ENCODE measurements around the gene RND3. TPM values are rescaled to one million over a fixed set of nuclear protein-coding genes. Genes with fewer than 3 reads are reported as not detected.

Gene RND3
- total and polyA plus RNA-seq, 9 of the 15 experiments (the other 6 are each of a cell fraction or from before 2014, with no cell fraction given) = 0.22 to 0.64 (median 0.29) TPM; not detected in 4

- H2AFZ ChIP-seq (ENCODE audit: low read depth, low read length) = no peak overlapping the region
- BruUV-seq (replicated peaks) = no TSS peak
- no peak overlapping the region for H3K27ac ChIP-seq (ENCODE audit: extremely low read depth, low read depth, low read length)
- CTCF ChIA-PET (ENCODE audit: low intra/inter-chr PET ratio) = no interaction called here
- WGBS (ENCODE audit: insufficient coverage, low coverage, missing lambda C conversion rate) = 2% methylated on average over 3 of the region's 3 CpGs
- H3K9me3 ChIP-seq (replicated peaks; ENCODE audit: control insufficient read depth, insufficient read depth, low read depth, low read length) = no peaks in the 10 kb centered on the region
- H3K36me3 ChIP-seq (ENCODE audit: control insufficient read depth, insufficient read depth, low read length) = no peaks in the 10 kb centered on the region
- no peaks in the 10 kb centered on the region for H4K20me1 ChIP-seq (replicated peaks; ENCODE audit: control insufficient read depth, insufficient read depth, low read length)
- no peak overlapping the region for H3K9ac ChIP-seq (ENCODE audit: insufficient read depth in 1 of 2, low read depth in 2 of 2, low read length in 2 of 2)
- TF ChIP-seq ZBTB11 (CRISPR knock-in tag; IDR thresholded peaks at IDR 0.05) (no peak), ZNF449 (CRISPR knock-in tag; IDR thresholded peaks at IDR 0.05) (no peak), HNRNPH1 (optimal IDR thresholded peaks at IDR 0.05; ENCODE audit: low read depth, low read length) (no peak), GATAD2A (IDR thresholded peaks at IDR 0.05) (no peak), ZNF695 (CRISPR knock-in tag; IDR thresholded peaks at IDR 0.05) (no peak), PML (IDR thresholded peaks at IDR 0.05; ENCODE audit: low read length) (no peak), CGGBP1 (CRISPR knock-in tag; IDR thresholded peaks at IDR 0.05) (no peak), TRIM25 (IDR thresholded peaks at IDR 0.05; ENCODE audit: borderline replicate concordance) (no peak), CREB3L1 (IDR thresholded peaks at IDR 0.05; ENCODE audit: borderline replicate concordance, low read depth) (no peak)
- FAIRE-seq (no peak), DNase-seq (ENCODE audit: extremely low read depth in 1 of 4, low spot score in 3 of 4) (no peak), ATAC-seq (no peak)
- H3K27me3 ChIP-seq (ENCODE audit: control insufficient read depth in 2 of 2, insufficient read depth in 2 of 2, low read length in 2 of 2) = no peaks in the 10 kb centered on the region
- intact Hi-C loops (cut with micrococcal nuclease) = no loop called here
- H3K4me3 ChIP-seq = no peak overlapping the region
- no peaks in the 10 kb centered on the region for H3K9me1 ChIP-seq (ENCODE audit: control insufficient read depth, insufficient read depth, low read length)
- in situ Hi-C loops (cut with MboI) = loop anchor here (25.0 kb wide), 1 partner anchor 867 kb away; no protein-coding TSS in a partner anchor
- no peaks in the 10 kb centered on the region for H3K4me1 ChIP-seq (replicated peaks in 1 of 2; ENCODE audit: control insufficient read depth in 2 of 2, insufficient read depth in 2 of 2, low read length in 2 of 2)
- H3K4me2 ChIP-seq (ENCODE audit: insufficient read depth, low read length) = no peak overlapping the region
- POLR2A ChIA-PET = interaction anchor here (0.7 kb wide), 1 partner anchor 821 kb away, joined by 3 read pairs; no protein-coding TSS in a partner anchor
- no peaks in the 10 kb centered on the region for H3K79me2 ChIP-seq (ENCODE audit: control insufficient read depth, insufficient read depth, low read length)
Observed at GRCh38 chr2:150479075-150479915, 8.2 kb downstream of the RND3 start.
